HG03196 (cell line): ENCODE measurements around the gene TAOK1.

Experiments used
- ATAC-seq: cut with Tn5 transposase; IDR thresholded peaks from one replicate; pipeline ENCODE4 v1.9.1; 2021; ENCODE audit not compliant: unreplicated experiment

The TAOK1 gene

DNA sequence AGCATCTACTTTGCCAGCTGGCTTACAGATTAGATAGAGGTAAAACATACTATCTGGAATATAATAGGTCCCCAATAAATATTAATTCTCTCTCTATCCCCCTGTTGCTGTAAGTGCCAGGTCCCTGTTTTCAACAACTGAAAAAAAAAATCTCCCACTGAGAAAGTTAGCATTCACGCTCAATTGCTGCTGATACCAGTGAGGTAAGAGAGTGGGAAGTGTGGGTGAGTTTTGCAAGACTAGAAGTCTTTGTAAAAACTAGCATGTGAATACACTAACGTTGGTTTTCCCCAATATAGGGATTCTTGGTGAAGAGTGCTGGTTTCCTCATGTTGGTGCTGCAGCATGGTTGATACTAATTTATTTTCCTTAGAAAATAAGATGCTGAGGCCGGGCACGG lies 11.7 kb upstream of the TAOK1 start:
- no peak for ATAC-seq

DNA sequence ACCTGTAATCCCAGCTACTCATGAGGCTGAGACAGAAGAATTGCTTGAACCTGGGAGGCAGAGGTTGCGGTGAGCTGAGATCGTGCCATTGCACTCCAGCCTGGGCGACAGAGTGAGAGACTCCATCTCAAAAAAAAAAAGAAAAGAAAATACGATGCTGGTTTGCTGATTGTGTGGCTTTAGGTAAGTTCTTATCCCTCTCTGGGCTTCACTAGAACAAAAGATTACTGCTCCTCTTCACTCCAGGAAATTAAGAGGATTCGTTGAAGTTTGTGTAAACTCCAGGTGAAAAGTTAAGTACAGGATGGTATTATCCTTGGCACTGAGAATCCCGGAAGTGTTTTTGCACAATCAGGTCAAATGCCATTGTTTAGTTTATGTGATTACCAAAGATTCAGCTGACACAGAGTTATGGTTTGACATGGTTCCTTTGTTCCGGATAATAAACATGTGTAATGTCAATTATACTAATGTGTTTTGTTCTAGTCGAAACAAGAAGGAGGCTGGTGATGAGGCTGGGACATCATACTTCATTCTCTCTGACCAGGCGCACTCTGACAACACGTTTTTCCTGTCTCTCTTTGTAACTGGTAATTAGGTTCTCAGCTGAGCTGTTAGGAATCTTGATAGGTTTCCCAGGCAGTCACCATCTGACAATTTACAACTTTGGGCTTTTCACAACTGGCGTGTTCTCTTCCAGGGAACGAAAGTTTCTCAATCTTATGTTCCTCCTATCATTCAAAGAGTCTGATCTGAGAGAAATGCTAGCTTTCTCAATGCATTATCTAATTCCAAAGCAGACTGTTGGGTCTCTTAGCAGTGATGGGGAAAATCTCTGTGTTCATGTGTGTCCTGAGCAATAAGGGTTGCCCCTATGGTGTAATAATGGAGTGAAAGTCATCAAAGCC lies 10.8 kb upstream of the TAOK1 start:
- ATAC-seq = no peak

DNA sequence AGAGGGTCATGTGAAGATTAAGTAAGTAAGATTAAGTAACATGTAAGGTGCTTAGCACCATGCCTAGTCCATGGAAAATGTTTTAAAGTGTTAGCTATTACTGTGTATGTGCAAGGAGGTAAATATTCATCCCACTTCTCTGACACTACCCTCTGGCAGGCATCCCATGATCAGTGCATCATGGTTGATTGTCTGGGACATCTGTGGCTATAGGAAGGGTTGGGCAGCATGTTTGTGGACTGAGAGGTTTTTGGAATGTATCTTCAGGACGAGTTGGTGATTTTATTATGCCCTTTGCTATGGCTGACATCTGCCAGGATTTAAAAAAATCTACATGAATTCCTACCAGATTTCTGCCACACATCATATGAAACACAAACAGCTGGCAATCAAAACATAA lies 6.5 kb upstream of the TAOK1 start:
- no peak for ATAC-seq

- no peak for ATAC-seq
These were observed 5.3 kb upstream of the TAOK1 start for GRCh38 chr17:29384901-29385300.

- no peak for ATAC-seq
These were observed 3.4 kb upstream of the TAOK1 start for GRCh38 chr17:29386760-29387159.

GRCh38 chr17:29388937-29389336 lies 1.2 kb upstream of the TAOK1 start:
- ATAC-seq = no peak

DNA sequence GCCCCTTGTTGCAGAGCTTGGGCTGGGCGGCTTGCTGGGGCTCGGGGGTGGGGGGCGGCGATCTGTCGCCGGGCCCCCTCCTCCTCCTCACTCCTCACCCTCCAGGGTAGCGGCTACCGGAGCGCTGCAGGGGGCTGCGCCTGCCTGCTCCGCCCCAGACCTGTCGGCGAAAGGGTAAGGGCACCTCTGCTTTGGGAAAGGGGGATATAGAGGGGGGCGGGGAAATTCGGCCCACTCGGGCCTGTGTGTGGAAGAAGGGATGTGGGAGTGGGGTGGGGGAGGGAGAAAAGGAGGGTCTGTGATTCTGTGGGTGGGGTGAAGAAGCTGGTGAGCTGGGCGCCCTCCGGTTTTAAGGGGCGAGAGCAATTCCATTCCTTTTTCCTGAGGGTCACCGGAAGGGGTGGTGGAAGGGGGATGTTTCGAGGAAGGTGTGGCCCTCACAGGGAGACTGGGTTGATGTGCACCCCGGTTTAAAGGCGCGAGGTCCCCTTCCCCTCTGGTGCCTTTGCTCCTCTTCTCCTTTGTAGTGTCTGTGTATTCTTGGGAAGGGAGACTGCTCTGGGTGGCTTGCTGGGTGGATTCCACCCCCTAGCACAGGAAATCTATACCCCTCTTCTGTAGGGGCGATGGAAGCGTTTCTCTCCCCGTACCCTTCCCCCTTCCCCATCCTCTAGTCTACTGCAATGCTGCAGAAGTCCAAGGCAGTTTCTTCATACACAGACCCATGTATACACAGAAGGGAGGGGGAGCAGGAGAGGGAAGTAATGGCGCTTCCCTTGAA lies 878 bp downstream of the TAOK1 start:
- no peak for ATAC-seq

DNA sequence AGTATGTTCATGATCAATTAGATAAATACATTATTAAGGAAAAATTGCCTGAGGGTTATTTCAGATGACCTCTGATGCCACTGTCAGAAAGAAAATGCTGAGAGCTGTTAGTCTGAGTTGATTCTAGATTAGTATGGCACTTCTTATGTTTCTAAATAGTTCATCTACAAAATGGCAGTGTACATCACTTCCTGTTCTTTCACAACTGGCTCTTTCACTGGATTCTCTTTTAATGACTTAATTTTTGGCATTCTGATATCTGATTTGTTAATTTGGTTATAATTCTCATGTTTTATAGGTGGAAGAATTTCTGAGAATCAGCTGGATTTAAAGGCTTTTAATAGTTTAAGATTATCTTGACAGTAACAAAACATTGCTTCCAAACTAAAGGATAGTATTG lies 3.3 kb downstream of the TAOK1 start:
- no peak for ATAC-seq

GRCh38 chr17:29394761-29395160 lies 4.6 kb downstream of the TAOK1 start:
- no peak for ATAC-seq

DNA sequence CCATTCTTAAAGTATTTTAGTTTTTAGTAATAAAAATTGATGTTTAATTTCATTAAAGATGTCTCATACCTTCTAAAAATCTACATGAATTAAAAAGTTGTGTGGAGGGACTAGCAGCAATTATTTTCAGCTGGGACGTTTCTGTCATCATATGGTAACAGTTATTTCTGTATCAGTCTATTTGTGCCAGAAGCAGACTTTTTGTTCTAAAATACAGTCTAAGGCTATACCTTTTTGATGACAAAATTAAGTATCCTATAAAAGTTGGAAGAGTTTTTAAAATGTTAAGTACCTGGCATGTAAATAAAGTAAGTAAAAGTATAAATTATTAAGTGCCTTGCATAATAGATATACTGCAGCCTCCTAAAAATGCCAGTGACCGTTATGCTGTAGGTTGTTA lies 5.9 kb downstream of the TAOK1 start:
- no peak for ATAC-seq

GRCh38 chr17:29399634-29400033 lies 9.5 kb downstream of the TAOK1 start:
- ATAC-seq = no peak

GRCh38 chr17:29400818-29401217 lies 10.7 kb downstream of the TAOK1 start:
- ATAC-seq = no peak

- ATAC-seq = no peak
These were observed 11.1 kb downstream of the TAOK1 start for GRCh38 chr17:29401258-29401657.

DNA sequence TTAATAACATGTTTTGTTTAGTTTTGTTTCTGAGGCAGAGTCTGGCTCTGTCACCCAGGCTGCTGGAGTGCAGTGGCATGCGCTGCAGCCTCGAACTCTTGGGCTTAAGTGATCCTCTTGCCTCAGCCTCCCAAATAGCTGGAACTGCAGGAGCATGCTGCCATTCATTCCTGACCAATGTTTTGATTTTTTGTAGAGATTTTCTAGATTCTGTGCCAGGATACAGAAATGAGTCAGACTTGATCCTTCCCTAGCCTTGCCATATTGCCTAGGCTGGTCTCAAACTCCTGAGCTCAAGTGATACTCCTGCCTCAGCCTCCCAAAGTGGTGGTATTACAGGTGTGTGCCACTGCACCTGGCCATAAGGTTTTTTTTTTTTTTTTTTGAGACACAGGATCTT lies 17.7 kb downstream of the TAOK1 start:
- ATAC-seq = no peak

- ATAC-seq = no peak
These were observed 19.8 kb downstream of the TAOK1 start for GRCh38 chr17:29409963-29410362.

GRCh38 chr17:29412780-29413565 lies 22.8 kb downstream of the TAOK1 start:
- no peak for ATAC-seq

DNA sequence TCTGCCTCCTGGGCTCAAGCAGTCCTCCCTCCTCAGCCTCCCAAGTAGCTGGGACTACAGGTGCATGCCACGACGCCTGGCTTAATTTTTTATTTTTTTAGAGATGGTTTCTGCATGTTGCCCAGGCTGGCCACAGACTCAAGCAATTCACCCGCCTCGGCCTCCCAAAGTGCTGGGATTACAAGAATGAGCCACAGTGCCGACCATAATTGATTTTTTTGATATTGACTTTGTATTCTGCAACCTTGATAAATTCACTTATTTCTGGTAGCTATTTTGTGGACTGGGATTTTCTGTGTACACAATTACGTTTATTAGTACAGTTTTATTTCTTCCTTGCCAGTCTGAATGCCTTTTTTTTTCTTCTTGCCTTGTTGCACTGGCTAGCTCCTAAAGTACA lies 30.0 kb downstream of the TAOK1 start:
- ATAC-seq = no peak

DNA sequence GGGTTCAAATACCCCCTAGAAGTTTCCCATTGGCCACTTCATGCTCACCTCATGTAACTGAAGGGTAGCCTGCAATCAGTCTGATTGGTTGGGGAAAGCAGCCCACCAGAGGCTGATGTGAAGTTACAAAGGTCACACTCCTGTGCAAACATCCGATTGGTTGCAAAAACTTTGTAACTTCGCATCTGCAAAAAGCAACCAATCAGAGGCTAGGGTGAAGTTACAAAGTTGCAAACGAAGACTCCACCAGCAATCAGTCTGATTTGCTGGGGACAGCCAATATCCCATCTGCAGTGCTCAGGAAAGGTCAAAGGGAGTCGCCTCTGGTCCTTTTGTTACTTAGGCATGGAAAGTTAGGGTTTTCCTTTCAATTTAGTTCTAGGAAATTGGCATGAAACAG lies 40.1 kb downstream of the TAOK1 start:
- ATAC-seq = no peak

GRCh38 chr17:29433541-29433940 lies 43.4 kb downstream of the TAOK1 start:
- no peak for ATAC-seq

GRCh38 chr17:29434550-29434949 lies 44.4 kb downstream of the TAOK1 start:
- ATAC-seq = no peak

DNA sequence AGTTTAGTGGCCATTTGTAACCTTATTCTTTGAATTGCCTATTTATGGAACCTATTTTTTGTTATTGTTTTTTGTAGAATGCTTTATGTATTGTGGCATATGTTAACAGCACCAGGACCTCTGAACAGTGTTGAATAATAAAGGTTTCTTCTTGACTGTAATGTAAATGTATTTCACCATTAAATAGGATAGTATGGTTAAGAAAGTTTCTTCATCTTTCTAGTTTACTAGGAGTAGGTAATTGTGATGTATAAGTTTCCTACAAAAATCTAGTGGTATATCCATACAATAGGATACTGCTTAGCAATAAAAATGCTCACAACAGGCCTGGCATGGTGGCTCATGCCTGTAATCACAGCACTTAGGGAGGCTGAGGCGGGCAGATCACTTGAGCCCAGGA lies 52.3 kb downstream of the TAOK1 start:
- ATAC-seq = no peak
